ENCODE data around the gene ZNF446. TPM values are rescaled to one million over a fixed set of nuclear protein-coding genes. Genes with fewer than 3 reads are reported as not detected.
A peak's percentile ranks its signal among the peaks of the same experiment; 100 is the strongest.
"Not testable (repeated sequence)": the region's sequence is repeated elsewhere in the genome, so short reads cannot be mapped to it uniquely, and the experiment has no call there.

ZNF446 gene
- total and polyA plus RNA-seq, 4 donors = 6.4 to 26.1 (median 10.1) TPM

DNA sequence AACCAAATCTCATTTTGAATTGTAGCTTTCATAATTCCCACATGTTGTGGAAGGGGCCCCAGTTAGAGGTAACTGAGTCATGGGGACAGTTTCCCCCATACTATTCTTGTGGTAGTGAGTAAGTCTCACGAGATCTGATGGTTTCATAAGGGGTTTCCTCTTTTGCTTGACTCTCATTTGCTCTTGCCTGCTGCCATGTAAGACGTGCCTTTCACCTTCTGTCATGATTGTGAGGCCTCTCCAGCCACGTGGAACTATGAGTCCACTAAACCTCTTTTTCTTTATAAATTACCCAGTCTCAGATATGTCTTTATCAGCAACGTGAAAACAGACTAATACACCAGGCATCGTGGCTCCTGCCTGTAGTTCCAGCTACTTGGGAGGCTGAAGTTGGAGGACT is 26.2 kb upstream of the ZNF446 start:
- H3K27me3 ChIP-seq (ENCODE audit: control insufficient read depth in 1 of 2, insufficient read depth in 2 of 2, low read length in 1 of 2); H3K36me3 ChIP-seq (ENCODE audit: control insufficient read depth in 1 of 2, insufficient read depth in 2 of 2, low read length in 1 of 2); H3K9me3 ChIP-seq (ENCODE audit: control insufficient read depth, low read length); H3K27ac ChIP-seq (ENCODE audit: low read depth in 1 of 2, low read length in 2 of 2); H3K4me3 ChIP-seq (ENCODE audit: low read length in 2 of 2); ATAC-seq (ENCODE audit: low FRiP score); DNase-seq; intact Hi-C loops (cut with DNase I); H3K4me1 ChIP-seq (ENCODE audit: control insufficient read depth in 1 of 2, insufficient read depth in 2 of 2, low read length in 2 of 2): not testable (repeated sequence)
- WGBS, 2 donors = 60 to 61% methylated on average over 5 of the region's 5 CpGs

GRCh38 chr19:58450856-58451357 is 25.2 kb upstream of the ZNF446 start:
- Histone ChIP-seq H3K27me3 (ENCODE audit: control insufficient read depth in 1 of 2, insufficient read depth in 2 of 2, low read length in 1 of 2) (no peaks in the 10 kb centered on the region), H3K36me3 (ENCODE audit: control insufficient read depth in 1 of 2, insufficient read depth in 2 of 2, low read length in 1 of 2) (no peaks in the 10 kb centered on the region), H3K9me3 (ENCODE audit: control insufficient read depth, low read length) (no peaks in the 10 kb centered on the region), H3K4me1 (ENCODE audit: control insufficient read depth in 1 of 2, insufficient read depth in 2 of 2, low read length in 2 of 2) (no peaks in the 10 kb centered on the region), H3K27ac (ENCODE audit: low read depth in 1 of 2, low read length in 2 of 2) (no peak overlapping the region), H3K4me3 (ENCODE audit: low read length in 2 of 2) (peak overlapping the region; percentile 63)
- ATAC-seq (ENCODE audit: low FRiP score) = no peak
- no peak for DNase-seq
- intact Hi-C loops (cut with DNase I) = loop anchor here in 1 of 2 donors (1.0 kb wide), 1 partner anchor 11 kb away; the partner anchor contains the start of gene ZNF132
- 3% methylated on average over 11 of the region's 11 CpGs for WGBS, 2 donors

GRCh38 chr19:58451358-58452101 is 24.6 kb upstream of the ZNF446 start, which contains the start of gene ZNF324B:
Gene ZNF324B, plus strand, starts transcription at chr19:58451622. Its CDS starts 2,080 bp downstream, at chr19:58453702.
- peaks cover 0 to 3% of the 10 kb centered on the region in 2 donors for H3K36me3 ChIP-seq (ENCODE audit: control insufficient read depth in 1 of 2, insufficient read depth in 2 of 2, low read length in 1 of 2)
- peak within 1 kb of the TSS; percentile 63 to 66 for H3K4me3 ChIP-seq (ENCODE audit: low read length in 2 of 2)
- no peaks in the 10 kb centered on the region for H3K4me1 ChIP-seq (ENCODE audit: control insufficient read depth in 1 of 2, insufficient read depth in 2 of 2, low read length in 2 of 2)
- 0% methylated on average over 45 to 79 of the region's 79 CpGs for WGBS, 2 donors
- intact Hi-C loops (cut with DNase I) = loop anchor here in 1 of 2 donors (1.0 kb wide), 1 partner anchor 11 kb away; the partner anchor contains the start of gene ZNF132
- H3K27me3 ChIP-seq (ENCODE audit: control insufficient read depth in 1 of 2, insufficient read depth in 2 of 2, low read length in 1 of 2) = no peaks in the 10 kb centered on the region
- peak; percentile 98 to 99 for DNase-seq
- H3K27ac ChIP-seq (ENCODE audit: low read depth in 1 of 2, low read length in 2 of 2) = peak within 1 kb of the TSS in 1 of 2 donors; percentile 2
- ATAC-seq (ENCODE audit: low FRiP score) = peak; percentile 98
- H3K9me3 ChIP-seq (ENCODE audit: control insufficient read depth, low read length) = no peaks in the 10 kb centered on the region

DNA sequence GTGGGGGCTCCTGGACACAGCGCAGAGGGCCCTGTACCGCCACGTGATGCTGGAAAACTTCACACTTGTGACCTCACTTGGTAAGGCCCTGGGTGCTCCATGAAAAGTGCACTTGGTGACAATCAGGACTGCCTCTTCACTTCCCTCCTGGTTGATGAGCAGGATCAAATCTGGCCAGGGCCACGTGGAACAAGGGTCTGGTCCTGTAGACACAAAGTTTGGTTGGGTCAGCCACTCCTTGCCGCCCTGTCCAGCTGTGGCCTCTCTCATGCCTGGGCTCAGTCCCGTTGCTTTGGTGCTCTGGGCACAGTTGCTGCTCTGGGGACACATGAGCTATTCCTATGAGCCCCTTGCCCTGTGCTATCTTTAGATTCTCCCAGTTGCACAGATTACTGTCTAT is 22.4 kb upstream of the ZNF446 start:
- H3K4me1 ChIP-seq (ENCODE audit: control insufficient read depth in 1 of 2, insufficient read depth in 2 of 2, low read length in 2 of 2) = no peaks in the 10 kb centered on the region
- ATAC-seq (ENCODE audit: low FRiP score) = no peak
- H3K36me3 ChIP-seq (ENCODE audit: control insufficient read depth in 1 of 2, insufficient read depth in 2 of 2, low read length in 1 of 2) = peaks cover 0 to 3% of the 10 kb centered on the region in 2 donors
- H3K9me3 ChIP-seq (ENCODE audit: control insufficient read depth, low read length) = no peaks in the 10 kb centered on the region
- peak in 1 of 2 donors; percentile 57 for DNase-seq
- no peak overlapping the region for H3K27ac ChIP-seq (ENCODE audit: low read depth in 1 of 2, low read length in 2 of 2)
- 93 to 95% methylated on average over 6 of the region's 6 CpGs for WGBS, 2 donors
- no peak overlapping the region for H3K4me3 ChIP-seq (ENCODE audit: low read length in 2 of 2)
- intact Hi-C loops (cut with DNase I) = no loop called here
- no peaks in the 10 kb centered on the region for H3K27me3 ChIP-seq (ENCODE audit: control insufficient read depth in 1 of 2, insufficient read depth in 2 of 2, low read length in 1 of 2)

- DNase-seq (peak in 1 of 2 donors; percentile 62), ATAC-seq (ENCODE audit: low FRiP score) (no peak)
- Histone ChIP-seq H3K9me3 (ENCODE audit: control insufficient read depth, low read length) (no peaks in the 10 kb centered on the region), H3K27me3 (ENCODE audit: control insufficient read depth in 1 of 2, insufficient read depth in 2 of 2, low read length in 1 of 2) (no peaks in the 10 kb centered on the region), H3K4me3 (ENCODE audit: low read length in 2 of 2) (no peak overlapping the region), H3K4me1 (ENCODE audit: control insufficient read depth in 1 of 2, insufficient read depth in 2 of 2, low read length in 2 of 2) (no peaks in the 10 kb centered on the region), H3K36me3 (ENCODE audit: control insufficient read depth in 1 of 2, insufficient read depth in 2 of 2, low read length in 1 of 2) (peaks cover 0 to 3% of the 10 kb centered on the region in 2 donors), H3K27ac (ENCODE audit: low read depth in 1 of 2, low read length in 2 of 2) (no peak overlapping the region)
- WGBS, 2 donors = 93 to 96% methylated on average over 19 to 21 of the region's 21 CpGs
- intact Hi-C loops (cut with DNase I) = no loop called here
These were observed 20.8 kb upstream of the ZNF446 start for GRCh38 chr19:58455306-58455705.

GRCh38 chr19:58456111-58456510 is 20.0 kb upstream of the ZNF446 start:
- Histone ChIP-seq H3K36me3 (ENCODE audit: control insufficient read depth in 1 of 2, insufficient read depth in 2 of 2, low read length in 1 of 2) (peaks cover 0 to 3% of the 10 kb centered on the region in 2 donors), H3K27ac (ENCODE audit: low read depth in 1 of 2, low read length in 2 of 2) (no peak overlapping the region), H3K4me1 (ENCODE audit: control insufficient read depth in 1 of 2, insufficient read depth in 2 of 2, low read length in 2 of 2) (no peaks in the 10 kb centered on the region), H3K27me3 (ENCODE audit: control insufficient read depth in 1 of 2, insufficient read depth in 2 of 2, low read length in 1 of 2) (no peaks in the 10 kb centered on the region), H3K9me3 (ENCODE audit: control insufficient read depth, low read length) (no peaks in the 10 kb centered on the region), H3K4me3 (ENCODE audit: low read length in 2 of 2) (no peak overlapping the region)
- DNase-seq = peak in 1 of 2 donors; percentile 45
- 97 to 98% methylated on average over 35 of the region's 35 CpGs for WGBS, 2 donors
- intact Hi-C loops (cut with DNase I) = no loop called here
- no peak for ATAC-seq (ENCODE audit: low FRiP score)

DNA sequence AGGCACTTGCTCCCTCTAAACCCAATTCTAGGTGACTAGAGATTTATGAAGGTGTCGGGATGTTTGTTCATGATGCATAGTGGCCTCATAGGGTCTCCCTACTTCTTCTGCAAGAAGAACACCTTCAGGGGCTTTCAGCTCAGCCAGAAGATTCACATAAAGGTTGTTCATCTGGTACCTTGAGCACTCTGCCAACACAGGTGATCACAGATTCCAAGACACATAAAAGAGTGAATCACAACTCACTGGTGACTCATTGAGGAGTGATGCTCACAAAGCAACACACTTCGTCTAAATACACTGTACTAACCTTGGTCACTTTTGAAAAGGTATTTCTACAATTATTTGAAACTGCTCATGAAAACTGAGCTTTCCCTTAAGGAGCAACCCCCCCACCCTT is 16.1 kb upstream of the ZNF446 start:
- H3K4me1 ChIP-seq (ENCODE audit: control insufficient read depth in 1 of 2, insufficient read depth in 2 of 2, low read length in 2 of 2) = no peaks in the 10 kb centered on the region
- DNase-seq = no peak
- peaks cover 0 to 3% of the 10 kb centered on the region in 2 donors for H3K36me3 ChIP-seq (ENCODE audit: control insufficient read depth in 1 of 2, insufficient read depth in 2 of 2, low read length in 1 of 2)
- intact Hi-C loops (cut with DNase I) = no loop called here
- no peak for ATAC-seq (ENCODE audit: low FRiP score)
- H3K27ac ChIP-seq (ENCODE audit: low read depth in 1 of 2, low read length in 2 of 2) = no peak overlapping the region
- H3K27me3 ChIP-seq (ENCODE audit: control insufficient read depth in 1 of 2, insufficient read depth in 2 of 2, low read length in 1 of 2) = no peaks in the 10 kb centered on the region
- no peak overlapping the region for H3K4me3 ChIP-seq (ENCODE audit: low read length in 2 of 2)
- 88 to 95% methylated on average over 2 of the region's 2 CpGs for WGBS, 2 donors
- no peaks in the 10 kb centered on the region for H3K9me3 ChIP-seq (ENCODE audit: control insufficient read depth, low read length)

GRCh38 chr19:58466089-58466759 is 9.9 kb upstream of the ZNF446 start:
- no peaks in the 10 kb centered on the region for H3K36me3 ChIP-seq (ENCODE audit: control insufficient read depth in 1 of 2, insufficient read depth in 2 of 2, low read length in 1 of 2)
- no peaks in the 10 kb centered on the region for H3K4me1 ChIP-seq (ENCODE audit: control insufficient read depth in 1 of 2, insufficient read depth in 2 of 2, low read length in 2 of 2)
- 33 to 34% methylated on average over 20 of the region's 20 CpGs for WGBS, 2 donors
- H3K27me3 ChIP-seq (ENCODE audit: control insufficient read depth in 1 of 2, insufficient read depth in 2 of 2, low read length in 1 of 2) = no peaks in the 10 kb centered on the region
- H3K9me3 ChIP-seq (ENCODE audit: control insufficient read depth, low read length) = no peaks in the 10 kb centered on the region
- intact Hi-C loops (cut with DNase I) = no loop called here
- DNase-seq = no peak
- H3K27ac ChIP-seq (ENCODE audit: low read depth in 1 of 2, low read length in 2 of 2) = no peak overlapping the region
- H3K4me3 ChIP-seq (ENCODE audit: low read length in 2 of 2) = no peak overlapping the region
- ATAC-seq (ENCODE audit: low FRiP score) = no peak

Data from aorta (tissue), 5 donors.